Endothelial cell of umbilical vein (primary cell): ENCODE data around the gene IGSF9B. TPM values are rescaled to one million over a fixed set of nuclear protein-coding genes. Genes with fewer than 3 reads are reported as not detected.

Source experiments
- BruUV-seq: library from RNA; stranded (reverse); fragments of 400-500 nt; replicated peaks from 2 replicates; lab custom pipeline; 2021; lab: Mats Ljungman, UMichigan
- CTCF ChIA-PET: fragments of 300-600, 350-600 bp; sonication (Branson Sonifier 250); formaldehyde crosslinking; loops from one replicate; lab custom pipeline; 2021; ENCODE audit warnings: antibody characterized with exemption, inconsistent platforms; lab: Charles Lee
- POLR2A ChIA-PET: fragments of 300-600, 350-600 bp; sonication (Branson Sonifier 250); formaldehyde crosslinking; loops from one replicate; lab custom pipeline; 2021; ENCODE audit warnings: antibody characterized with exemption, inconsistent platforms; lab: Charles Lee
- DNase-seq: peaks from one replicate; pipeline ENCODE4 v3.0.0-alpha.2; 2011; ENCODE audit warnings: low read depth, low spot score
- FAIRE-seq: peaks from 2 replicates; lab custom pipeline; 2011; peaks lifted over from hg19 to GRCh38; lab: Jason Lieb, UNC
- H2AFZ ChIP-seq: 2 replicates; pipeline ENCODE4 v1.6.0; 2012; ENCODE audit warnings: low read depth, low read length, control low read depth, inconsistent platforms
- H3K27ac ChIP-seq: 2 replicates; pipeline ENCODE4 v1.5.1; 2011; ENCODE audit warnings: low read depth, mild to moderate bottlenecking, control low read depth, low read length, moderate library complexity; ENCODE audit not compliant: insufficient read depth
- H3K27me3 ChIP-seq, 2 experiments: 2 replicates each; pipeline versions ENCODE4 v1.6.0 to v1.6.1; 2011; ENCODE audit warnings: low read length in 2 of 2, mixed read lengths in 1 of 2; ENCODE audit not compliant: control insufficient read depth in 2 of 2, insufficient read depth in 2 of 2
- H3K36me3 ChIP-seq, 2 experiments: 2 replicates in 1 of 2; 3 replicates in 1 of 2; pipeline ENCODE4 v1.5.1; 2011; ENCODE audit warnings: low read length in 2 of 2, mild to moderate bottlenecking in 1 of 2, moderate library complexity in 1 of 2; ENCODE audit not compliant: control insufficient read depth in 2 of 2, insufficient read depth in 2 of 2; ENCODE audit errors: extremely low read depth in 1 of 2
- H3K4me1 ChIP-seq: 3 replicates; pipeline ENCODE4 v1.5.1; 2011; ENCODE audit warnings: mild to moderate bottlenecking, low read length; ENCODE audit not compliant: control insufficient read depth, insufficient read depth; ENCODE audit errors: extremely low read depth
- H3K4me2 ChIP-seq: 2 replicates; pipeline ENCODE4 v1.6.1; 2011; ENCODE audit warnings: low read length, control low read depth, mixed read lengths; ENCODE audit not compliant: insufficient read depth
- H3K4me3 ChIP-seq, 3 experiments: fragments of 200-600 bp in 1 of 3; sonication (generic), shearing (Covaris generic) in 1 of 3; replicated peaks in 1 of 3; 2 replicates each; pipeline ENCODE4 v1.5.1; 2011 to 2016; ENCODE audit warnings: control low read depth in 3 of 3, low read length in 3 of 3, mild to moderate bottlenecking in 2 of 3, inconsistent platforms in 1 of 3, low read depth in 1 of 3, moderate library complexity in 1 of 3; ENCODE audit not compliant: insufficient read depth in 1 of 3
- H3K79me2 ChIP-seq: 2 replicates; pipeline ENCODE4 v1.6.0; 2012; ENCODE audit warnings: low read length, inconsistent platforms; ENCODE audit not compliant: control insufficient read depth, insufficient read depth
- H3K9ac ChIP-seq: replicated peaks from 2 replicates; pipeline ENCODE3; 2011; ENCODE audit warnings: low read length, control low read depth; ENCODE audit not compliant: insufficient read depth; ENCODE audit errors: extremely low read depth
- H3K9me1 ChIP-seq: replicated peaks from 3 replicates; pipeline ENCODE4 v1.6.0; 2011; ENCODE audit warnings: mild to moderate bottlenecking, low read length; ENCODE audit not compliant: control insufficient read depth, insufficient read depth; ENCODE audit errors: extremely low read depth
- H3K9me3 ChIP-seq: replicated peaks from 2 replicates; pipeline ENCODE4 v1.5.1; 2012; ENCODE audit warnings: low read length, inconsistent platforms; ENCODE audit not compliant: control insufficient read depth, insufficient read depth
- H4K20me1 ChIP-seq: replicated peaks from 2 replicates; pipeline ENCODE3; 2011; ENCODE audit warnings: mild to moderate bottlenecking, low read length; ENCODE audit not compliant: control insufficient read depth, insufficient read depth; ENCODE audit errors: extremely low read depth
- EZH2 ChIP-seq: IDR thresholded peaks from 2 replicates; pipeline ENCODE4 v1.6.1; 2012; ENCODE audit warnings: borderline replicate concordance, low read depth, mild to moderate bottlenecking, moderate library complexity, low read length, inconsistent platforms; ENCODE audit not compliant: severe bottlenecking
- MYC ChIP-seq: IDR thresholded peaks from one replicate; pipeline ENCODE4 v1.6.1; 2011; ENCODE audit warnings: mild to moderate bottlenecking, low read depth, low read length
- POLR2AphosphoS5 ChIP-seq: IDR thresholded peaks from 2 replicates; pipeline ENCODE4 v1.6.1; 2012; ENCODE audit warnings: low read depth, mild to moderate bottlenecking, control low read depth, low read length, moderate library complexity; ENCODE audit not compliant: insufficient read depth
- dilution Hi-C: fragments of 300-500 bp; cut with MboI; formaldehyde crosslinking; loops from one replicate; pipeline ENCODE4 v1.15.0; 2019; ENCODE audit warnings: low sequenced_read_pairs; ENCODE audit not compliant: extremely low pct_ligation_motif_present
- intact Hi-C: fragments of 100-400 bp; cut with micrococcal nuclease; formaldehyde crosslinking; loops from one replicate; pipeline ENCODE4 v1.10.0; 2022
- polyA plus RNA-seq, 4 experiments: library from polyadenylated mRNA; depleted of rRNA in 3 of 4; stranded (reverse) in 3 of 4; unstranded in 1 of 4; fragments of >200 nt; gene quantifications; 2 replicates each; pipeline versions ENCODE4 v1.2.1 to v1.2.3, GENCODE V29; 2011 to 2012; ENCODE audit warnings: missing spikeins in 1 of 4
- total RNA-seq: library from RNA; stranded (reverse); gene quantifications from 2 replicates; pipeline ENCODE4 v1.2.3, GENCODE V29; 2021

The IGSF9B gene
- total and polyA plus RNA-seq, 2 donors (not counting 3 experiments of a cell fraction or from before 2014, with no cell fraction given): 0.15 to 0.18 TPM

DNA sequence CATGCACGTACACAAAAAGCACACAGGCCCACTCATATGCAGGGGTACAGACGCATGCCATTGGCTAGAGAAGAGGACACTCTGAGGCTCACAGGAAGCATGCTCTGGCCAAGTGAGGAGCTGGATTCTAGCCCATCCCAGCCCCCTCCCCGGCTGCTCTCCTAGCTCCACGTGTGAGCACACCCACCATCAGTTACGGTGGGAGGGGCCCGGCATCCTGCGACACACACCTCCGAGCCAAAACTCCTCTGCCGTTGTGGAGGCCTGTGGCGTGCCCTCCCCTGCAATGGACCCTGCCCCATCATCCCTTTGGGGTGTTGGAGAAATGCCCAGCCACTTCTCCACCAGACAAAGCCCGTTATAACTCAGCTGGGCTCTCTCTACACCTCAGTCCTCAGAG, 15.1 kb upstream of the IGSF9B start:
- TF ChIP-seq EZH2: no peak
- TF ChIP-seq POLR2AphosphoS5: no peak
- H3K9me3 ChIP-seq: no peaks in the 10 kb centered on the region
- POLR2A ChIA-PET: no interaction called here
- dilution Hi-C loops (no loop called here), intact Hi-C loops (no loop called here)
- H3K4me3 ChIP-seq: no peak overlapping the region
- no TSS peak for BruUV-seq
- no peaks in the 10 kb centered on the region for H3K9me1 ChIP-seq
- no peak overlapping the region for H3K9ac ChIP-seq
- no peak overlapping the region for H3K27ac ChIP-seq
- H3K79me2 ChIP-seq: no peaks in the 10 kb centered on the region
- H4K20me1 ChIP-seq: no peaks in the 10 kb centered on the region
- FAIRE-seq (no peak), DNase-seq (no peak)
- H3K4me1 ChIP-seq: no peaks in the 10 kb centered on the region
- CTCF ChIA-PET: interaction anchor here (0.8 kb wide), 1 partner anchor 44 kb away, joined by 3 read pairs; no protein-coding TSS in a partner anchor
- no peak overlapping the region for H2AFZ ChIP-seq
- no peak overlapping the region for H3K4me2 ChIP-seq
- no peaks in the 10 kb centered on the region for H3K27me3 ChIP-seq
- no peaks in the 10 kb centered on the region for H3K36me3 ChIP-seq

DNA sequence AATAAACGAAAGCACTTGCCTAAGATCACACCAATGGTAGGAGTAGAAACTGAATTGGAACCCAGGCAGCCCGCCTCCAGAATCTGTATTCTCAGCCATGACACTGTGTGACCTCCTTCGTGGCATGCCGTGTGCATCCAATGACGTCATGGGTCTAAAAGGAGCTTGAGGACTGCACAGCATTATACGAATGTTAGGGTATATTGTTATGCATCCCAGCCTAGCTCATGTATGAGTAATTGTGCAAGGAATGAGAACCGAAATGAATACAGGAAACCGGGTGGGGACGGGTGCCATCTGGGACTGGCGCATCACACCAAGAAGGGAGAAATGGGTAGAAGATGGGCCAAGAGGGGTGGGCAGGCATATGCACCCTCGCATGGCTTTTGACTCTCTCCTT, 12.3 kb upstream of the IGSF9B start:
- ChIA-PET CTCF (no interaction called here), POLR2A (no interaction called here)
- H3K9ac ChIP-seq: no peak overlapping the region
- TF ChIP-seq EZH2 (no peak), MYC (no peak), POLR2AphosphoS5 (no peak)
- no peak for DNase-seq
- H3K79me2 ChIP-seq: no peaks in the 10 kb centered on the region
- H3K27me3 ChIP-seq: no peaks in the 10 kb centered on the region
- no peaks in the 10 kb centered on the region for H3K36me3 ChIP-seq
- no TSS peak for BruUV-seq
- intact Hi-C loops: no loop called here
- H3K4me1 ChIP-seq: no peaks in the 10 kb centered on the region
- no peak overlapping the region for H3K27ac ChIP-seq
- H3K4me2 ChIP-seq: no peak overlapping the region
- H3K9me3 ChIP-seq: no peaks in the 10 kb centered on the region
- no peaks in the 10 kb centered on the region for H3K9me1 ChIP-seq
- H4K20me1 ChIP-seq: no peaks in the 10 kb centered on the region
- H2AFZ ChIP-seq: no peak overlapping the region
- dilution Hi-C loops: no loop called here
- no peak overlapping the region for H3K4me3 ChIP-seq
- no peak for FAIRE-seq
